GM21825 (cell line): ENCODE data around the gene MAP4K1.
"Not testable (repeated sequence)": the region's sequence is repeated elsewhere in the genome, so short reads cannot be mapped to it uniquely, and the experiment has no call there.

Source experiments
- ATAC-seq: cut with Tn5 transposase; IDR thresholded peaks from one replicate; pipeline ENCODE4 v1.9.1; 2021; ENCODE audit warnings: mild to moderate bottlenecking, moderate library complexity; ENCODE audit not compliant: unreplicated experiment

MAP4K1 gene

GRCh38 chr19:38653028-38653571, 35.3 kb upstream of the MAP4K1 start:
- no peak for ATAC-seq

- ATAC-seq, result no peak
Observed at GRCh38 chr19:38650911-38651584, 33.3 kb upstream of the MAP4K1 start.

DNA sequence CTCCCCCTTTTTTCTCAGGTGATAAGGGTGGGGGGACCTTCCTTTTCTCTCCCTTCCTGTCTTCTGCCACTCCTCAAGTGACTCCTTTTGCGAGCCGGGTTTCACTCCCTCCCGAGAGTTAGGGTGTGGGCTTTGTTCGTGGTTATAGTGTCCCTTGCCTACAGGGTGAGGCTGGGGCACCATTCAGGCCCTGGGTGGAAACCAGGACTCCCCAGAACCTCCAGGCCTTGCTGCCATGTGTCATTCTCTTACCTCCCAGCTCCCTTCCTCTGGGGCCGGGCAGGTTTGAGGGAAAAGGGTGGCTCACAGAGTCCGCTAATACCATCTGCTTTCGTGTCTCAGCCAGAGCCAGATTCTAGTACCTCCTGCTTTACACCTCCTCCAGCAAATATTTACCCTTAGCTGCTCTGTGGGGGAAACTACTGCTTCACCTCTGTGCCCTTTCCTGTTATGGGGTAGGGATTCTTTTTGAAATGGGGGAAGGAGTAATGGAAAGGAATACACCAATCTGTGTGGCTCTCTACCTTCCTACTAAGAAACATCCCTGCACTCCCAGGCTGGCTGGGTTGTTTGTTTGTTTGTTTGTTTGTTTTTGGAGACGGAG, 32.5 kb upstream of the MAP4K1 start:
- ATAC-seq, result no peak

DNA sequence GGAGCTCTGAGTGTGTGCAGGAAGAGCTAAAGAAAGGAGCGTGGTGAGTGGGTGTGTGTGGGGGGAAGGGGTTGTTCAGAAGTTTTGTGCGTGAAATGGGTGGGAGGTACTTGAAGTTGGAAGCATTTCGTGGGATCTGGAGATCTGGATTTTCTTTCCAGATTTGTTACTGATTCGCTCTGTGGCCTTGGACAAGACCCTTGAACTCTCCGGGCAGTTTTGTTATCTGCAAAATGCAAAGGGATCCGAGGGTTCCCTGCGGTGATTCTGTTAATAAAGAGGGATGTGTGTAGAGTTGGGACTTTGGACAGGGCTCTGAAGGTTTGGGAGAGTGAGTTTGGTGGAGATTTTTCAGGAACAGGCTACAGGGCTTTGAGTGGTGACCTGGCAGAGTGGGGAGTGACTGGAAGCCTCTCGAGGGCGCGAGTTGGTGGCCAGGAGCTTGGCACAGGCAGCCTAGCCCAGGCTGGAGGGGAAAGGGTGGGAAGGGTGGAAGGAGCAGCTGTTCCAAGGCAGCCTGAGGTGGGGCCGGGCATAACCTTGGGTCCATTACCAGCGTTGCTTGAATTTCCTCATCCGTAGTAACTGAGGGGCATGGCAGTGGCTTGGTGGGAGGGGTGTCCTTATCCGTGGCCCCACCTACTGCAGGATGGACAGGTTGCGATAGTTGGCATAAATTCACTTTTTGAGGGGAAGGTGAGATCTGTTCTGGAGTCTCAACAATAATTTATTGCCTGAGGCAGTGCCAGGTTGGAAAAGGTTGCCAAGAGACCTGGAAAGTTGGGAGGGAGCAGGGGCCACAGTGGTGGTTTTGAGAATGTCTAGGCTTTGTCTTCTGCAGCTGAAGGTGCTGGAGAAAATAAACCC, 31.8 kb upstream of the MAP4K1 start:
- ATAC-seq, result no peak

DNA sequence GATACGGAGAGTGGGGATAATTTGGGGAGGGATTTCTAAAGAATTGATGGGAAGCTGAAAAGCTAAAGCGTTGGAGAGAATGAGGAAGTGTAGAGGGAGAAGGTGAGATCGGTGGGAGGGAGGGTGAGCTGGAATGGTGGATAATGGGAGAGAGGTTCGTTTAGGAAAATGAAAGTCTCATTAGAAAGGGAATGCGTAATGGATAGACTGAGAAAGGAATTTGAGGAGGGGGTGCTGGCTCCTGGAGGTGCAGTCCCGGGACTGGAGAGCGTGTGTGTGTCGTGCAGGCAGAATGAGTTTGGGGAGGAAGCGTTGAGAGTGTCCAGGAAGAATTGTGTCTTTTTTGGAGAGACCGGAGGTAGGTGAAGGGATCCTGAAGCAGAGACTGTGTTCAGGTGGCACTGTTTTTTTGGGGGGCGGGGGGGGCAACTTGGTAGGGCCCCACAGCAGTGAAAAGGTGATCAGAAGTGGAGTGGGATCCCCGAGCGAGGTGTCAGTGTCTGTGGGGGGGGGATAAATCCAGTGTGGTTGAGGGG, 31.1 kb upstream of the MAP4K1 start:
- no peak for ATAC-seq

DNA sequence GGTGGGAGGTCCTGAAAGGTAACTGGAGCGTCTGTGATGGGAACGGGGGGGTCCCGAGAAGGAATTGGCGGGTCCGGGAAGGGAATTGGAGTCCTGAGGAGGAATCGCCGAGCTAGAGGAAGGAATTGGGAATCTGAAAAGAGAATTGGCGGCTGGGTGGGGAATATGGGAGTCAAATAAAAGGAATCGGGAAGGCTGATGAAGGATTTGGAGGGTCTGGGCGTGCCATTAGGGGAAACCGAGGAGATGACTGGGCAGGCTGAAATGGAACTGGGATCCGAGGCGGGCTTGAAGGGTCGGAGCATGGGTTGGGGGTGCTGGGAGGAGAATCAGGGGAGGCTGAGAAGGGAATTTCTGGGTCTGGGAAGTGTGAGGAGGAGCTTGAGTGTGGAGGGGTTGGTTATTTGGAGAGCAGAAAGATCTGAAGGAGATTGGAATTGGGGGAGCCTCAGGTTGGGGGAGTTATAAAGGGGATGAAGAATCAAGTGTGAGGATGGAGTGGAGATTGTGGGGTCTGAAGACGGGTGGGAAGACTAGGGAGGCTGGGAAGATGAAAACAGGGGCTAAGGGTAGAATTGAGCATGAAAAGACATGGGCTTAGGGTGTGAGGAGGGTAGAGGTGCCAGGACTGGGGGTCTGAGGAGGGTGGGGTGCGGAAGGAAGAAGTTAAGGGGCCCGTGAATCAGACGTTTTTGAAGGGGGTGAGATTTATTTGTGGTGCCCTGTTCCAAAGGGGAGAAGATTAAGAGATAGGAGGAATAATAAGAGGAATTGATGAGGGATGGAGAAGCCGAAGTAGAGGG, 30.4 kb upstream of the MAP4K1 start:
- ATAC-seq, result no peak

GRCh38 chr19:38647368-38647965, 29.7 kb upstream of the MAP4K1 start, which contains the start of gene ACTN4:
Gene ACTN4 (plus strand): TSS chr19:38647649. CDS start chr19:38647746, 97 bp downstream.
- peak; percentile 82 for ATAC-seq

GRCh38 chr19:38644719-38645118, 27.0 kb upstream of the MAP4K1 start:
- ATAC-seq, result no peak

GRCh38 chr19:38642176-38642575, 24.4 kb upstream of the MAP4K1 start:
- no peak for ATAC-seq

DNA sequence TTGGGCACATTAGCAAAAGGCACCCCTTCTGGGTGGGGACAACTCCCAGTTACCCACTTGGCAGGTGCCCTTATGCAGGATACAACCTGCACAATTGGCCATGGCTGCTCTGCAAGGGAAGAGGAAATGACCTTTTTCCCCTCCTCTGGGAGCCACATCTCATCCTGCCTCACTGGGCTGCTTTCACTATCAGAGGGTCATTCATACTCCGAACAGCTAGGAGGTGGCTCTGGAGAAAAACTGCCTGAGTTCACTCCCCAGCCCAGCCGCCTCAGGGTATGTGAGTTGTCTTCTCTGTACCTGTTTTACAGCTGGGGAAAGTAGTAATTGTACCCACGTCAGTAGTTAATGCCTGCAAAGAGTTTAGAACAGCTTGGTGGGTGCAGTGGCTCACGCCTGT, 22.6 kb upstream of the MAP4K1 start:
- ATAC-seq, result no peak

GRCh38 chr19:38639679-38640078, 21.9 kb upstream of the MAP4K1 start:
- ATAC-seq, result no peak

DNA sequence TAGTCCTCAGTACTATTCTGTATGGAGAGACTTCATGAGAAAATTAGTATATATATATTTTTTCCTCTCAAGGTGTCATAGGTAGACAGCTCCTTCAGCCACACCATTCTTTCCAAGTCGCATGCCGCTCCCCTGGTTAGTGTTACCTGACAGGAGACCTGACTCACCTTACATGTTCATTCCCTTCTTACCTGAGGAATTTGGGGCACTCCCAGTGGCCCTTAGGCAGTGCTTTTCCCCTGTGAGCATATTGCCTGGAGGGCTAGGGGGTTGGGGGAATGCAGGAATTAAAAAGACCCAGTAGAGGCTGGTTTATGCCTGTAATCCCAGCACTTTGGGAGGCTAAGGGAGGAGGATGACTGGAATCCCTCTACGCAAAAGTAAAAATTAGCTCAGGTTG, 20.7 kb upstream of the MAP4K1 start:
- no peak for ATAC-seq

- no peak for ATAC-seq
Observed at GRCh38 chr19:38635483-38636399, 18.0 kb upstream of the MAP4K1 start.

GRCh38 chr19:38634757-38635482, 17.2 kb upstream of the MAP4K1 start:
- ATAC-seq, result no peak

DNA sequence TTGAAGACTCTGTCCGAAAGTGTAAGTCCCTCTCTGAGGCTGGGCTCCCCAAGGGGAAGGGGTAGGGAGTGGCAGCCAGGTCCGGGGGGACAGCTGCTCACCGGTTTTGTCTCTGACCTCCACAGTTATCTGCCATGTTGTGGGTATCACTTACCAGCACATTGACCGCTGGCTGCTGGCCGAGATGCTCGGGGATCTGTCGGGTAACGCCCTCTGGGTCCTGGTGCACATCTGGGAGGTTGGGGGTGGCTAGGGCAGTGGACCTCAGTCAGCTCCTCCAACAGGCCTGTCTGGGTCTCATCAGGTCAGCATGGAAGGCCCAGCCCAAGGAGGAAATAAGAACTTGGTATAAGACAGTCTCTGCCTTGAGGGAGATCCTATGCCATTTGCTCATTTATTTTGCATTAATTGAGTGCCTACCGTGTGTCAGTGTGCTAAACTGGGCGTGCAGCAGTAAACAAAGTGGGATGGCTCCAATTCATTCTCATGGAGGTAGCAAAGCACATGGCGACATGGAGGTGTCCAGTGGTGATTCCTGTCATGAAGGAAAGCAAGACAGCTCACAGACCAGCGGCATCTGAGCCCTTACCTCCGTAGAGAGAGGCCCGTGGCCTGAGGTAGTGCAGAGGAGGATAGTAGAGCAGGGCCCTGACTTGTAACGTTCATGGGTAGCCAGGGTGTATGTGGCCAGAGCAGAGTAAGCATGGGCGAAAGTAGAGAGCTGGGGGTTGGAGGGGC, 14.9 kb upstream of the MAP4K1 start:
- no peak for ATAC-seq

DNA sequence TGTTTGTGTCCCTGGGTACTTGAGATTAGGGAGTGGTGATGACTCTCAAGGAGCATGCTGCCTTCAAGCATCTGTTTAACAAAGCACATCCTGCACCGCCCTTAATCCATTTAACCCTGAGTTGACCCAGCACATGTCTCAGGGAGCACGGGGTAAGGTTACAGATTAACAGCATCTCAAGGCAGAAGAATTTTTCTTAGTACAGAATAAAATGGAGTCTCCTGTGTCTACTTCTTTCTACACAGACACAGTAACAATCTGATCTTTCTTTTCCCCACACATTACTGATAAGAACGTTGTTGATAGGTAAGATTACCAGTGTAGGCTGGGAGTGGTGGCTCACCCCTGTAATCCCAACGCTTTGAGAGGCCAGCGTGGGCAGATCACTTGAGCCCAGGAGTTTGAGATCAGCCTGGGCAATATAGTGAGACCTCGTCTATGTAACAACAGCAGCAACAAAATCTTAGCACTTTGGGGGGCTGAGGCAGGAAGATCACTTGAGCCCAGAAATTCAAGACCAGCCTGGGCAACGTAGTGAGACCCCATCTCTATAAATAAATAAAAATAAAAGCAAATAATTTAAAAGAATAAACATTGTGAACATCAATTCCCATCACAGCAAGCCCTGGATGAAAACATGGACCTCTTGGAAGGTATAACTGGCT, 14.2 kb upstream of the MAP4K1 start:
- ATAC-seq, result not testable (repeated sequence)

- ATAC-seq, result not testable (repeated sequence)
Observed at GRCh38 chr19:38631301-38631700, 13.5 kb upstream of the MAP4K1 start.
